Spleen (tissue), 11 donors: ENCODE data around the gene KLHL21. TPM values are rescaled to one million over a fixed set of nuclear protein-coding genes. Genes with fewer than 3 reads are reported as not detected.

Source experiments
- DNase-seq: peaks from one replicate; pipeline ENCODE4 v3.0.0-alpha.2; 2020
- H3K27ac ChIP-seq, 8 donors: fragments of 200-600 bp; sonication (generic) in 7 of 8; 1 replicate in 4 of 8; 2 replicates in 4 of 8; pipeline versions ENCODE4 v1.5.0 to v1.8.0; 2016 to 2021; ENCODE audit warnings: inconsistent platforms in 4 of 8, mild to moderate bottlenecking in 4 of 8, moderate library complexity in 1 of 8
- H3K27me3 ChIP-seq, 7 donors: fragments of 200-600 bp; sonication (generic) in 6 of 7; replicated peaks in 1 of 7; 1 replicate in 4 of 7; 2 replicates in 3 of 7; pipeline versions ENCODE4 v1.5.0 to v1.8.0; 2016 to 2021; ENCODE audit warnings: inconsistent platforms in 3 of 7, mild to moderate bottlenecking in 1 of 7
- H3K36me3 ChIP-seq, 6 donors: fragments of 200-600 bp; sonication (generic) in 5 of 6; 1 replicate in 4 of 6; 2 replicates in 2 of 6; pipeline versions ENCODE4 v1.5.0 to v1.8.0; 2016 to 2021; ENCODE audit warnings: inconsistent platforms in 2 of 6
- H3K4me1 ChIP-seq, 6 donors: fragments of 200-600 bp; sonication (generic) in 5 of 6; 1 replicate in 3 of 6; 2 replicates in 3 of 6; pipeline versions ENCODE4 v1.5.0 to v1.8.0; 2016 to 2021; ENCODE audit warnings: inconsistent platforms in 3 of 6
- H3K4me3 ChIP-seq, 8 donors: fragments of 200-600 bp; sonication (generic) in 7 of 8; 1 replicate in 4 of 8; 2 replicates in 4 of 8; pipeline versions ENCODE4 v1.5.0 to v1.8.0; 2016 to 2021; ENCODE audit warnings: inconsistent platforms in 4 of 8, mild to moderate bottlenecking in 4 of 8, moderate library complexity in 2 of 8
- H3K9me3 ChIP-seq, 8 donors: fragments of 200-600 bp; sonication (generic) in 7 of 8; 1 replicate in 4 of 8; 2 replicates in 4 of 8; pipeline versions ENCODE4 v1.5.0 to v1.8.0; 2016 to 2021; ENCODE audit warnings: inconsistent platforms in 4 of 8
- CTCF ChIP-seq, 11 experiments: fragments of 200-600 bp in 7 of 11; fragments of 450-650 bp in 4 of 11; sonication (generic) in 4 of 11; IDR thresholded peaks in 8 of 11; conservative IDR thresholded peaks in 3 of 11; 1 replicate in 7 of 11; 2 replicates in 4 of 11; pipeline versions ENCODE4 v1.4.0 to v1.8.0; 2016 to 2021; ENCODE audit warnings: antibody characterized with exemption in 11 of 11, inconsistent platforms in 4 of 11, mild to moderate bottlenecking in 1 of 11
- POLR2A ChIP-seq, 3 donors: fragments of 450-650 bp; IDR thresholded peaks; one replicate each; pipeline ENCODE4 v1.5.1; 2017; ENCODE audit warnings: antibody characterized with exemption in 3 of 3, mild to moderate bottlenecking in 1 of 3
- POLR2AphosphoS5 ChIP-seq, 3 donors: sonication (generic); formaldehyde crosslinking; IDR thresholded peaks; one replicate each; pipeline ENCODE4 v1.5.1; 2017; ENCODE audit warnings: antibody characterized with exemption in 3 of 3
- WGBS, 5 donors: extraction: QIAGEN DNeasy Blood & Tissue Kit in 3 of 5; methylation state at CpG; one replicate each; pipeline versions ENCODE4 v1.1.5 to v1.1.7; 2013 to 2018; 5-methylcytosine and 5-hydroxymethylcytosine counted together
- intact Hi-C: fragments of 100-400 bp; cut with DNase I; formaldehyde crosslinking; loops from one replicate; pipeline ENCODE4 v1.15.0; 2023; ENCODE audit warnings: low total_unique reads
- polyA plus RNA-seq, 3 donors: library from polyadenylated mRNA; stranded (reverse); fragments of 200-250 nt; gene quantifications; one replicate each; pipeline ENCODE4 v1.2.1, GENCODE V29; 2013
- total RNA-seq, 7 donors: library from RNA; depleted of rRNA in 3 of 7; stranded (reverse); fragments of >200 nt in 3 of 7; fragmentation: NEBNext Ultra II Directional in 4 of 7; extraction: Animal tissue kit (Norgen Biotek cat#: 25700) in 4 of 7; gene quantifications; one replicate each; pipeline versions ENCODE4 v1.1.0 to v1.2.1, GENCODE V29; 2016 to 2021
- donor health status: healthy with polysubstance abuse.
- donor health status: DM: no; HTN: no; CAD: no; lungs with moderate emphysema.
- donor health status: DM: no; HTN: no; CAD: no.
- donor health status: Bipolar disorder and iron deficiency.
- donor health status: healthy.
- donor health status: DM: no; HTN: no; CAD: no.
- donor health status: DM: yes; HTN: yes; CAD: no.

Gene KLHL21
- total and polyA plus RNA-seq, 10 donors = 5.0 to 41.5 (median 22.4) TPM

GRCh38 chr1:6596886-6597776 lies 5.5 kb downstream of the KLHL21 start:
- intact Hi-C loops = no loop called here

DNA sequence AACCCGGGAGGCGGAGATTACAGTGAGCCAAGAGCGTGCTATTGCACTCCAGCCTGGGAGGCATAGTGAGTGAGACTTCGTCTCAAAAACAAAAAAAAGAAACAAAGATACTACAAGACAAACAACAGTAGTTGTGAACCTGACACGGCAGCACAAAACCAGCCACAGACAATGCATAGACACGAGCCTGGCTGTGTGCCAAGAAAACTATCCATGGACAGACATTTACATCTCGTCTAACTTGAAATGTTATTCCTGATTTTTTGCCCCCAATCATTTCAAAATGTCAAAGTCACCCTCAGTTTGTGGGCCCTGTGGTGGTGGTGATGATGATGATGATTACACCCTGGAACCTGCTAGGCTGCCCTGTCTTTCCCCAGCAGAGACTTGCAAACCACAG lies 6.3 kb downstream of the KLHL21 start:
- H3K4me1 ChIP-seq = peaks cover 20 to 100% (median 75%) of the 10 kb centered on the region in 6 donors
- no peaks in the 10 kb centered on the region for H3K27me3 ChIP-seq
- no peak overlapping the region for H3K27ac ChIP-seq
- no peaks in the 10 kb centered on the region for H3K9me3 ChIP-seq
- no peak for TF ChIP-seq CTCF (IDR thresholded peaks at IDR 0.05 in 8 of 11, conservative IDR thresholded peaks at IDR 0.05 in 3 of 11)
- no peak for TF ChIP-seq POLR2AphosphoS5 (IDR thresholded peaks at IDR 0.05)
- TF ChIP-seq POLR2A (IDR thresholded peaks at IDR 0.05) = no peak
- peaks cover 4 to 82% (median 69%) of the 10 kb centered on the region in 6 donors for H3K36me3 ChIP-seq
- no peak for DNase-seq
- intact Hi-C loops = no loop called here
- WGBS, 5 donors = 72 to 84% (median 80%) methylated on average over 7 of the region's 7 CpGs
- no peak overlapping the region for H3K4me3 ChIP-seq

More at GRCh38 chr1:6596886-6597776, 5.5 kb downstream of the KLHL21 start:
- WGBS, 5 donors = 85 to 90% (median 87%) methylated on average over 12 to 15 of the region's 15 CpGs
- H3K4me1 ChIP-seq = peaks cover 20 to 96% (median 70%) of the 10 kb centered on the region in 6 donors
- H3K9me3 ChIP-seq = no peaks in the 10 kb centered on the region
- no peaks in the 10 kb centered on the region for H3K27me3 ChIP-seq
- H3K27ac ChIP-seq = peak overlapping the region in 1 of 8 donors; percentile 99
- peaks cover 4 to 74% (median 66%) of the 10 kb centered on the region in 6 donors for H3K36me3 ChIP-seq
- DNase-seq = no peak
- peak overlapping the region in 1 of 8 donors; percentile 100 for H3K4me3 ChIP-seq
- TF ChIP-seq POLR2AphosphoS5 (IDR thresholded peaks at IDR 0.05) (peak in 1 of 3 donors; percentile 29), POLR2A (IDR thresholded peaks at IDR 0.05) (no peak)

GRCh38 chr1:6594977-6595740 lies 7.5 kb downstream of the KLHL21 start:
- 89 to 96% (median 91%) methylated on average over 11 of the region's 11 CpGs for WGBS, 5 donors
- no peak overlapping the region for H3K4me3 ChIP-seq
- DNase-seq = no peak
- TF ChIP-seq CTCF (IDR thresholded peaks at IDR 0.05 in 8 of 11, conservative IDR thresholded peaks at IDR 0.05 in 3 of 11) (no peak), POLR2A (IDR thresholded peaks at IDR 0.05) (no peak), POLR2AphosphoS5 (IDR thresholded peaks at IDR 0.05) (no peak)
- no peaks in the 10 kb centered on the region for H3K9me3 ChIP-seq
- H3K27ac ChIP-seq = no peak overlapping the region
- intact Hi-C loops = no loop called here
- H3K4me1 ChIP-seq = peaks cover 15 to 100% (median 79%) of the 10 kb centered on the region in 6 donors
- no peaks in the 10 kb centered on the region for H3K27me3 ChIP-seq
- peaks cover 4 to 92% (median 74%) of the 10 kb centered on the region in 6 donors for H3K36me3 ChIP-seq

DNA sequence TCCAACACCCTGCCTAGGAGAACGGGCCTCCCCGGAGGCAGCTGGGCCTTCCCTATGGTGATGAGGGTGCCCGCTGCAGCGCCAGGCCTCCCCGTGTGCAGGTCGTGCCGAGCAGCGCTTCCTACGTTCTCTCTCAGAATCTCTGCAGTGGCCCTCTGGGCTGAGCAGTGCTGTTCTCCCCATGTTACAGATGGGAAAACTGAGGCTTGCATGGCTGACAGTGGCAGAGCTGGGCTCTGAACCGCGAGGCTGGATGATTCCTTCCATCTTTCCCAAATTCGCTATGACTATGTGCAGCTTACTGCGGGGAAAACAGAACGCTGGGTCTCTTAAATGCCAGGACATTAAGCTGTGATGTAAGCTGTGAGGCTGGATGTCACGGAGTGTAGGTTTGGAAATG lies 8.9 kb downstream of the KLHL21 start:
- no peak overlapping the region for H3K27ac ChIP-seq
- DNase-seq = no peak
- H3K36me3 ChIP-seq = peaks cover 4 to 100% (median 85%) of the 10 kb centered on the region in 6 donors
- no peaks in the 10 kb centered on the region for H3K27me3 ChIP-seq
- no peaks in the 10 kb centered on the region for H3K9me3 ChIP-seq
- 95 to 96% (median 95%) methylated on average over 14 to 15 of the region's 15 CpGs for WGBS, 5 donors
- no peak overlapping the region for H3K4me3 ChIP-seq
- TF ChIP-seq POLR2AphosphoS5 (IDR thresholded peaks at IDR 0.05) (peak in 2 of 3 donors; percentile 2 to 30), CTCF (IDR thresholded peaks at IDR 0.05 in 8 of 11, conservative IDR thresholded peaks at IDR 0.05 in 3 of 11) (no peak), POLR2A (IDR thresholded peaks at IDR 0.05) (no peak)
- peaks cover 4 to 99% (median 70%) of the 10 kb centered on the region in 6 donors for H3K4me1 ChIP-seq
- intact Hi-C loops = no loop called here
